ENCODE measurements around the gene NOP16. TPM values are rescaled to one million over a fixed set of nuclear protein-coding genes. Genes with fewer than 3 reads are reported as not detected.

NOP16 gene
- total RNA-seq, 4 donors from 2014 or later = 7.5 to 23.4 (median 10.8) TPM

GRCh38 chr5:176359658-176360057, 28.7 kb downstream of the NOP16 start:
- 59% methylated on average over 4 of the region's 4 CpGs for WGBS
- DNase-seq (ENCODE audit: extremely low spot score) = no peak
- no peak overlapping the region for H3K27ac ChIP-seq (replicated peaks in 1 of 4)
- H3K4me3 ChIP-seq = peak overlapping the region in 2 of 4 donors; percentile 4 to 92
- peaks cover 4 to 48% (median 30%) of the 10 kb centered on the region in 4 donors for H3K36me3 ChIP-seq
- TF ChIP-seq POLR2A (IDR thresholded peaks at IDR 0.05; ENCODE audit: low read depth) = no peak
- no peak for TF ChIP-seq POLR2AphosphoS5 (IDR thresholded peaks at IDR 0.05)
- TF ChIP-seq CTCF (IDR thresholded peaks at IDR 0.05) = no peak
- no peak for TF ChIP-seq EP300 (IDR thresholded peaks at IDR 0.05)
- intact Hi-C loops (cut with DNase I) = no loop called here
- no peaks in the 10 kb centered on the region for H3K9me3 ChIP-seq
- peaks cover 11 to 36% (median 31%) of the 10 kb centered on the region in 4 donors for H3K4me1 ChIP-seq
- H3K27me3 ChIP-seq = no peaks in the 10 kb centered on the region

GRCh38 chr5:176356179-176356566, 32.2 kb downstream of the NOP16 start:
- H3K4me3 ChIP-seq = no peak overlapping the region
- H3K27me3 ChIP-seq = no peaks in the 10 kb centered on the region
- H3K9me3 ChIP-seq = no peaks in the 10 kb centered on the region
- intact Hi-C loops (cut with DNase I) = no loop called here
- H3K4me1 ChIP-seq = peaks cover 10 to 25% (median 20%) of the 10 kb centered on the region in 4 donors
- 93% methylated on average over 3 of the region's 3 CpGs for WGBS
- TF ChIP-seq POLR2A (IDR thresholded peaks at IDR 0.05; ENCODE audit: low read depth) = no peak
- TF ChIP-seq EP300 (IDR thresholded peaks at IDR 0.05) = no peak
- TF ChIP-seq POLR2AphosphoS5 (IDR thresholded peaks at IDR 0.05) = no peak
- TF ChIP-seq CTCF (IDR thresholded peaks at IDR 0.05) = no peak
- H3K36me3 ChIP-seq = peaks cover 19 to 82% (median 65%) of the 10 kb centered on the region in 4 donors
- H3K27ac ChIP-seq (replicated peaks in 1 of 4) = no peak overlapping the region
- DNase-seq (ENCODE audit: extremely low spot score) = no peak

GRCh38 chr5:176355400-176356178, 32.8 kb downstream of the NOP16 start:
- WGBS = 91% methylated on average over 16 of the region's 16 CpGs
- H3K4me1 ChIP-seq = peaks cover 10 to 22% (median 16%) of the 10 kb centered on the region in 4 donors
- H3K27me3 ChIP-seq = no peaks in the 10 kb centered on the region
- intact Hi-C loops (cut with DNase I) = no loop called here
- H3K4me3 ChIP-seq = no peak overlapping the region
- TF ChIP-seq POLR2A (IDR thresholded peaks at IDR 0.05; ENCODE audit: low read depth) = no peak
- TF ChIP-seq CTCF (IDR thresholded peaks at IDR 0.05) = no peak
- TF ChIP-seq POLR2AphosphoS5 (IDR thresholded peaks at IDR 0.05) = no peak
- no peak for TF ChIP-seq EP300 (IDR thresholded peaks at IDR 0.05)
- no peak overlapping the region for H3K27ac ChIP-seq (replicated peaks in 1 of 4)
- no peaks in the 10 kb centered on the region for H3K9me3 ChIP-seq
- peaks cover 24 to 88% (median 71%) of the 10 kb centered on the region in 4 donors for H3K36me3 ChIP-seq
- DNase-seq (ENCODE audit: extremely low spot score) = no peak

- Histone ChIP-seq H3K9me3 (no peaks in the 10 kb centered on the region), H3K27me3 (no peaks in the 10 kb centered on the region), H3K27ac (replicated peaks in 1 of 4) (no peak overlapping the region), H3K4me1 (peaks cover 0 to 8% (median 0%) of the 10 kb centered on the region in 4 donors), H3K4me3 (no peak overlapping the region), H3K36me3 (peaks cover 36 to 98% (median 89%) of the 10 kb centered on the region in 4 donors)
- TF ChIP-seq EP300 (IDR thresholded peaks at IDR 0.05) (no peak), POLR2A (IDR thresholded peaks at IDR 0.05; ENCODE audit: low read depth) (no peak), CTCF (IDR thresholded peaks at IDR 0.05) (no peak), POLR2AphosphoS5 (IDR thresholded peaks at IDR 0.05) (no peak)
- intact Hi-C loops (cut with DNase I) = no loop called here
- 89% methylated on average over 4 of the region's 4 CpGs for WGBS
- DNase-seq (ENCODE audit: extremely low spot score) = no peak
These were observed 34.9 kb downstream of the NOP16 start for GRCh38 chr5:176353533-176353932.
